Measurements from ENCODE around the gene KHDRBS2. TPM values are rescaled to one million over a fixed set of nuclear protein-coding genes. Genes with fewer than 3 reads are reported as not detected.

Gene KHDRBS2
- total RNA-seq, 1 experiment from 2014 or later: 2.7 TPM

DNA sequence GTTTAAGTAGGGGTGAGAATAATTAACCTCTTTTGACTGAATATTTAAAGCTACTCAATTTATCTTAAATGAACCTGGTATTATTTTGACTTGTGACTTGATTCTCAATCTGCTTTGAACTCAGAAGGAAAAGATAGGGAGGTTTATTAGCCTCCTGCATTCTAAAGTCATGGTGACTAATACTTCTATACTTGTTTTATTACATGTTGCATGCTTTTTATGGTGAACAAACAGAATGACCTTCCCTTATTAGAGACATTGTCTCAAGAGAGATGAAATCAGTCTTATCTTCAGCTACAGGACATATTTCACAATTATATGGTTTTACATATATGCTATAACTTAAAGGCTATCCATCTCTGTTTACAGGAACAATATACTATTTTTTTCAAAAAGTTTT is 336.9 kb downstream of the KHDRBS2 start:
- no peak overlapping the region for H2AK5ac ChIP-seq (ENCODE audit: insufficient read length, low read length)
- no peak overlapping the region for H3K27ac ChIP-seq (ENCODE audit: insufficient read length, low read depth, low read length)
- no peaks in the 10 kb centered on the region for H3K27me3 Mint-ChIP-seq (ENCODE audit: low read depth)

More for the DNA sequence above, 336.9 kb downstream of the KHDRBS2 start:
- Histone ChIP-seq H3T11ph (ENCODE audit: low read length) (no peak overlapping the region), H4K5ac (ENCODE audit: insufficient read length, low read depth, low read length) (no peak overlapping the region), H3K23ac (ENCODE audit: insufficient read length, low read depth, low read length) (no peak overlapping the region), H3K79me2 (ENCODE audit: insufficient read depth, low read length) (no peaks in the 10 kb centered on the region), H3K9me3 (ENCODE audit: control insufficient read depth, low read depth, low read length) (no peaks in the 10 kb centered on the region), H3K9ac (ENCODE audit: extremely low read depth, insufficient read length, low read length) (no peak overlapping the region), H4K8ac (replicated peaks; ENCODE audit: insufficient read length, low read depth, low read length) (no peak overlapping the region), H3K4me2 (ENCODE audit: insufficient read depth, insufficient read length, low read length) (no peak overlapping the region), H2BK120ac (ENCODE audit: low read depth, low read length, poor library complexity, severe bottlenecking) (no peak overlapping the region), H2BK12ac (ENCODE audit: insufficient read length, low read depth, low read length) (no peak overlapping the region), H4K91ac (ENCODE audit: insufficient read length, low read depth, low read length) (no peak overlapping the region), H3K14ac (ENCODE audit: insufficient read depth, low read length) (no peak overlapping the region), H2BK20ac (ENCODE audit: low read depth, low read length, poor library complexity, severe bottlenecking) (no peak overlapping the region), H4K20me1 (ENCODE audit: control insufficient read depth, insufficient read depth, insufficient read length) (no peaks in the 10 kb centered on the region), H3K56ac (ENCODE audit: insufficient read length, low read depth, low read length) (no peak overlapping the region), H3K79me1 (ENCODE audit: insufficient read depth, low read depth, low read length, poor library complexity, severe bottlenecking) (no peaks in the 10 kb centered on the region), H3K18ac (ENCODE audit: insufficient read length, low read depth, low read length) (no peak overlapping the region), H3K27me3 (ENCODE audit: insufficient read depth, low read length) (no peaks in the 10 kb centered on the region), H2AFZ (ENCODE audit: low read length) (no peak overlapping the region), H3K4ac (ENCODE audit: low read depth, low read length) (no peak overlapping the region), H3K23me2 (ENCODE audit: insufficient read length, low read depth, low read length, poor library complexity, severe bottlenecking) (no peaks in the 10 kb centered on the region), H3K4me1 (ENCODE audit: insufficient read depth, low read length) (no peaks in the 10 kb centered on the region), H2BK15ac (ENCODE audit: low read depth, low read length) (no peak overlapping the region), H2BK5ac (ENCODE audit: insufficient read length, low read length) (no peak overlapping the region)
- Mint-ChIP-seq H3K27ac (no peak overlapping the region), H3K4me1 (no peaks in the 10 kb centered on the region), H3K4me3 (no peak overlapping the region), H3K36me3 (ENCODE audit: insufficient read depth in 1 of 3, low read depth in 3 of 3) (no peaks in the 10 kb centered on the region), H3K9me3 (no peaks in the 10 kb centered on the region)
- TF ChIP-seq, protein P1, sequence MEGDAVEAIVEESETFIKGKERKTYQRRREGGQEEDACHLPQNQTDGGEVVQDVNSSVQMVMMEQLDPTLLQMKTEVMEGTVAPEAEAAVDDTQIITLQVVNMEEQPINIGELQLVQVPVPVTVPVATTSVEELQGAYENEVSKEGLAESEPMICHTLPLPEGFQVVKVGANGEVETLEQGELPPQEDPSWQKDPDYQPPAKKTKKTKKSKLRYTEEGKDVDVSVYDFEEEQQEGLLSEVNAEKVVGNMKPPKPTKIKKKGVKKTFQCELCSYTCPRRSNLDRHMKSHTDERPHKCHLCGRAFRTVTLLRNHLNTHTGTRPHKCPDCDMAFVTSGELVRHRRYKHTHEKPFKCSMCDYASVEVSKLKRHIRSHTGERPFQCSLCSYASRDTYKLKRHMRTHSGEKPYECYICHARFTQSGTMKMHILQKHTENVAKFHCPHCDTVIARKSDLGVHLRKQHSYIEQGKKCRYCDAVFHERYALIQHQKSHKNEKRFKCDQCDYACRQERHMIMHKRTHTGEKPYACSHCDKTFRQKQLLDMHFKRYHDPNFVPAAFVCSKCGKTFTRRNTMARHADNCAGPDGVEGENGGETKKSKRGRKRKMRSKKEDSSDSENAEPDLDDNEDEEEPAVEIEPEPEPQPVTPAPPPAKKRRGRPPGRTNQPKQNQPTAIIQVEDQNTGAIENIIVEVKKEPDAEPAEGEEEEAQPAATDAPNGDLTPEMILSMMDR (conservative IDR thresholded peaks at IDR 0.05): no peak
- no peak for DNase-seq

All from H9 (cell line).